Regular cardiac myocyte (primary cell): ENCODE data around the gene TMED3. TPM values are rescaled to one million over a fixed set of nuclear protein-coding genes. Genes with fewer than 3 reads are reported as not detected.

Source experiments
- total RNA-seq: library from RNA; depleted of rRNA; stranded (reverse); fragments of >200 nt; gene quantifications from 2 replicates; pipeline ENCODE4 v1.2.3, GENCODE V29; 2014

TMED3 gene
- total RNA-seq = 115 and 148 TPM in 2 replicates

DNA sequence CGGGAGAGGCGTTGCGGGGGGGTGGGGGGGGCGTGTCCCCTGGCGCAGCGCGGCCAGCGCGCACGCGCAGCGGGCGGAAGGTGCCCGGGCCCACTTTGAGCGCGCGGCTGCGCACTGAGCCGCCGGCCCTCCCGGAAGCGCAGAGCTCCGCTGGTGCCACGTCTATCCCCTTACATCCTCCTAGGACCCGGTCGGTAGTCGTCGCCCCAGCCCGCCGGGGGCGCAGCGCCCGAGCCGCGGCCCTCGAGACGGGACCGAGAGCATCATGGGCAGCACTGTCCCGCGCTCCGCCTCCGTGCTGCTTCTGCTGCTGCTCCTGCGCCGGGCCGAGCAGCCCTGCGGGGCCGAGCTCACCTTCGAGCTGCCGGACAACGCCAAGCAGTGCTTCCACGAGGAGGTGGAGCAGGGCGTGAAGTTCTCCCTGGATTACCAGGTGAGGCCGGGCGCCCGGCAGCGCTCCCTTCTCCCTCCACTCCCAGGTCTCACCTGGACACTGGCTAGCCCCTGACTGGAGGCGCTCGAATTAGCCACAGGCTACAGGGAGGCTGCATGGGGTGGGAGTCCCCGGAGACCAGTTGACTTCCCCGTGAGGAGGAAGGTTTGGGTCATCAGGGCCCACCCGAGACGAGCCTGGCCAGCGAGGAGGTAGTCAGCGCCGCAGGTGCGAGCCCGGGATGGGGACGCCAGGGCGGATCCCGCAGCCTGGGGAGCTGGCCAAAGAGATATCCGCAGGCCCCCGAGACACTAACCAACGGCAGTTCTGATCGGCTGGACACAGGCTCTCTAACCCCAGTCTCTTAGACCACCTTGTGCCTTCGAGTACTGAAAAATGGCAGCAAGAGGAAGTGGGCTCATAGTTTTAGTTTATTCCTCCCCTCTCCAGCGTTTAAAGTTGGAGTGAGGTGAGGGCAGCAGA lies at the start of gene TMED3:
TMED3 (plus strand) TSS at position 128 of the 916 bp plus-strand sequence; CDS start at position 266, 138 bp downstream.

DNA sequence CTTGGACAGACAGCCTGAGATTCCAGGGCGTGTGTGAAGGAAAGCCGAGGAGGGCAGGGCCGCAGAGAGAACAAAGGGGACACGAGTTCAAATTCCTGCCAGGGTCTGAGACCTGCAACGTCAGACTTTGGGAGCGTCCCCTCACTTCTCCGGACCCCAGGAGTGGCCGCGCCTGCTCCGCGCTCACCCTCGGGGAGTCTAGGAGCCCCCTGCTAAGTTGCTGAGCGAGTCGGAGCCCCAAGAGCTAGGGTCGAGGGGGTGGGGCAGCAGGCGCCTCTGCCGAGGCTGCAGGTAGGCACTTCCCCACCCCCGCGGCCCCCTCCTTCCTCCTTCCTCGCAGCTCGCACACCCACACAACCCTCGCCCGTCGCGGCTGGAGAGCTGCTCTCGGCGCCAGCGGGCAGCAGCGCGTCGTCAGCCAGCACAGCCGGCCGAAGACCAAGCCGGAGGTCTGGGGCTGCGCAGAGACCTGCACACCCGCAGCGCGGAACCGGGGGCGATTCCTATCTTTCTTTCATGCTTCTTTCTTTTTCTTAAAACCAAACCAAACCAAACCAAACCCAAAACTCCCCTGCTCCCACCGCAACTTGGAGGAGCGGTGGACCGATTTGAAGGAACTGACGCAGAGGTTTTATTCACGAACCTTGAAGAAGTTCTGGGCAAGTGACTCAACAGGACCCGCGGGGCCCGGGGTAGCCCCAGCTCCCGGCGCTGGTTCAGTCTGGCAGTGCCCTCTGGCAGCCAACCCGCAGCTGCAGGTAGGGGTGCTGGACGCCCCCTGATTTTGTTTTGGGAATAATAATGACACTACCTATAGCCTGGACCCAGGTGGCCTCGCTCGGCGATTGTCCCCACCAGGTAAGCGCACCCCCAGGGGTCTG lies 28.3 kb upstream of the TMED3 start, which contains the start of gene ANKRD34C:
ANKRD34C (plus strand) TSS at position 352 of the 881 bp plus-strand sequence. CDS start 10,563 bp downstream, outside the sequence.

Other genes starting within 250 kb of the TMED3 start
- not detected in 2 replicates for gene RASGRF1, start 220.3 kb upstream of the TMED3 start, total RNA-seq
- gene ANKRD34C, start 28.4 kb upstream of the TMED3 start, total RNA-seq = not detected in 2 replicates
- 0.38 and 0.56 TPM in 2 replicates for gene MINAR1, start 121.2 kb downstream of the TMED3 start, total RNA-seq